ENCODE measurements around the gene OSBP2.

OSBP2 gene

GRCh38 chr22:30868663-30869385 is 174.2 kb downstream of the OSBP2 start:
- DNase-seq (ENCODE audit: low read depth in 2 of 2), result no peak

DNA sequence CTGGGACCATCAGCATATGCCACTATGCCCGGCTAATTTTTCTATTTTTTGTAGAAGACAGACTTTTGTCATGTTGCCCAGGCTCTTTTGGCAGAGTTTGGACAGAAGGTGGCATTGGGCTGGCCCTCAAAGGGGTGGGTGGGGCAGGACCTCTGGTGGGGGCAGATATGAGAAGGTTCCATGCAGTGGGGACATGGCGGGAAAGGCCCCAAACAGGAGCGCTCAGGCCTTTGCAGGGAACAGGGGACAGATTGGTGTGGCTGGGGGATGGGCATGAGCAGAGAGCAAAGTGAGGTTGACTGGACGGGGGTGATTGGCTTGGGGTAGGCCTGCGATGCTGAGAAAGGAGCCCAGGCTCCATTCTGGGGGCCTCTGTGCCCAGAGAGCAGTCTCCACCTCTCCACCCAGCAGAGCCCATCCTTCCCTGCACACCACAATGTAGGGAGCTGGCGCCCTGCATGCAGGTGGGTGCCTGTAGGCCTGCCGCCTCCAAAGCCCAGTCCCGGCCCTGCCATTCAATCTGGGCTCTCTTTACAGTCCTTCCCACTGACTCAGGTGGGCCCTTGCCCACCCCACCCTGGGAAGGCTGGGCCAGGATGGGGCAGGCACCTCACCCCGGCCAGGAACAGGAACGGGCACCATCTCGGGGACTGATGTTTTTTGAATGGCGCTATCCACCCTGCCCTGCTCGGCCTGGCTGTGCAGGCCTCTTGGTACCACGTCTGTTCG is 175.2 kb downstream of the OSBP2 start:
- no peak for DNase-seq (ENCODE audit: low read depth in 2 of 2)

- no peak for DNase-seq (ENCODE audit: low read depth in 2 of 2)
Observed at GRCh38 chr22:30870451-30871345, 176.0 kb downstream of the OSBP2 start.

- no peak for DNase-seq (ENCODE audit: low read depth in 2 of 2)
Observed at GRCh38 chr22:30871391-30872284, 177.0 kb downstream of the OSBP2 start.

- no peak for DNase-seq (ENCODE audit: low read depth in 2 of 2)
Observed at GRCh38 chr22:30872285-30873041, 177.8 kb downstream of the OSBP2 start.

GRCh38 chr22:30873086-30873650 is 178.5 kb downstream of the OSBP2 start:
- no peak for DNase-seq (ENCODE audit: low read depth in 2 of 2)

DNA sequence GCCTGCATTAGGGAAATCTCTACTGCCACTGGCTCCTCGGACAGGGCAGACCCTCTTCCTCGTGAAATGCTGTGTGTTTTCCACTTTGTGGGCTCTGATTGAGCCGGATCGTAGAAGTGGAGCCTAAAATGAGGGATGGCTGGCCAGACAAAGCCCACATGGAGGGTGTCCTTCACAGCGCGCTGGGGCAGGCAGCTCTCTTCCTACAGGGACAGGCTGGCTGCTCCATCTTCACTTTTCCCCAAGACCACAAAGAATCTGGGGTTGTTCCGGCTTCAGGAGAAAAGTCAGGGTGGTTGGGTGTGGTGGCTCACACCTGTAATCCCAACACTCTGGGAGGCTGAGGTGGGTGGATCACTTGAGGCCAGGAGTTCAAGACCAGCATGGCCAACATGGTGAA is 179.0 kb downstream of the OSBP2 start:
- no peak for DNase-seq (ENCODE audit: low read depth in 2 of 2)

DNA sequence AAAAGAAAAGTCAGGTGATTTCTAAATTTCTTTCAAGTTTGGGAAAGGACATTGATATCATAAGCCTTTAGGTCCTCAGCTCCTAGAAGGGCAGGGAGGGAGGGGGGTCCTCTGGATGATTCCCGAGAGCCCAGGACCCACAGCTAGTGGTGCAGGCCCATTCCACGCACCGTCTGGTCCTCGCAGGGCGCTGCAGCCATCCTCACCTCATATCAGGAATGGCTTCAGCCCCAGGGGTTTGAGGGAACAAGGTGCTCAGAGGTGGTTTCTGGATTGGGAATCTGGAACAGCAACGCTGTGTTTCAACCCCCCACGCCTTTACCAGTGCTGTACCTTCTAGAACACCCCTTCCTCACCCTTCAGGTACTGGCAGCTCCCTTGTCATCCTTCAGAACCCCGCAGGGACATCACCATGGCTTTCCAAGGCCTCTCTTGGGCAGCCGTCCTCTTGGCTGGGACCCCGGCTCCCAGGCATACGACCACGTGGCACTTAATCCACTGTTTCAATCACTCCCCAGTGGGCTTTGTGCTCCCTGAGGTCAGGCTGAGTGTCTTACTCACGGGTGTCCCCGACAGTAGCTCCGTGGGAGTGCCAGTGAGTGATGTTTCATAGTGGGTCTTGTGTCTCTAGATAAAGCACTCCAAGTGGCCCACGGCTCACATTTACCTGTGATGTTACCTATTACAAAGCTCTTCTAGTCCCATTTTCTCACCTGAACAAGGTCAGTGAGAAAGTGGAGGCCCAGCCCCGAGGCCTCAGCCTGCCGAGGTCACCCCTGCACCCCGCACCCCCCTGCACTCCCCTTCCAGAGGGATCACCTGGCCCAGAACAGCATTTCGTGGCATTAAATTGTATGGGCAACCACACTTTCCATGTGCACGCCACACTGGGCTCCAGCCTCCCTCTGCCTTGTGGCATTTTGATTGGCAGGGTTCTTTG is 180.0 kb downstream of the OSBP2 start:
- DNase-seq (ENCODE audit: low read depth in 2 of 2), result no peak

DNA sequence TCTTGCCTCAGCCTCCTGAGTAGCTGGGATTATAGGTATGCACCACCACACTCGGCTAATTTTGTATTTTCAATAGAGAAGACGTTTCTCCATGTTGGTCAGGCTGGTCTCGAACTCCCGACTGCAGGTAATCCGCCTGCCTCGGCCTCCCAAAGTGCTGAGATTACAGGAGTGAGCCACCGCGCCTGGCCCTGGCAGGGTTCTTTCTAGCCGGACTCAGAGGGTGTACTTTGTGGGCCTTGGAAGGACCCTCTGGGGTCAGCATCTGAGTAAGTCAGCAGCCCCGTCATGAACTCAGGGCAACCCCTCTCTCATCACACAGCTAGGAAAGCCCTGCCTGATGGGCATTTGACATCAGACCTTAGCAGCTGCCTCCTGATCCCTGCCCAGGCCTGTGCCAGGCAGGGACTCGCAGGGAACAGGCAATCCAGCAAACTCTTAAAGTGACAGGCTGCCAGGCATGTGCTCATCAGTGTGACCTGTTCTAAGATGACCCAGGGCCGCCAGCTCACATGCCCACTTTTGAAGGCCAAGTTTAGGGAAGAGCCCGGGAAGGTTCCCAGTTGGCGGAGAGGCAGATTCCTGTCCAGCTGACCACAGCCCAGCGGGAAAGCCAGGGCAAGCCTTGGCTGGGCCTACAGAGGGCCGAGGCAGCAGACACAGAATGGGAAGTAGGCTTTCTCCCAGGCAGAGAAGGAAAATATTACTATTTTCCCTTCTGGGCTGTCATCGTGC is 181.0 kb downstream of the OSBP2 start:
- no peak for DNase-seq (ENCODE audit: low read depth in 2 of 2)

- no peak for DNase-seq (ENCODE audit: low read depth in 2 of 2)
Observed at GRCh38 chr22:30876221-30876751, 181.6 kb downstream of the OSBP2 start.

GRCh38 chr22:30876915-30877553 is 182.4 kb downstream of the OSBP2 start:
- no peak for DNase-seq (ENCODE audit: low read depth in 2 of 2)

DNA sequence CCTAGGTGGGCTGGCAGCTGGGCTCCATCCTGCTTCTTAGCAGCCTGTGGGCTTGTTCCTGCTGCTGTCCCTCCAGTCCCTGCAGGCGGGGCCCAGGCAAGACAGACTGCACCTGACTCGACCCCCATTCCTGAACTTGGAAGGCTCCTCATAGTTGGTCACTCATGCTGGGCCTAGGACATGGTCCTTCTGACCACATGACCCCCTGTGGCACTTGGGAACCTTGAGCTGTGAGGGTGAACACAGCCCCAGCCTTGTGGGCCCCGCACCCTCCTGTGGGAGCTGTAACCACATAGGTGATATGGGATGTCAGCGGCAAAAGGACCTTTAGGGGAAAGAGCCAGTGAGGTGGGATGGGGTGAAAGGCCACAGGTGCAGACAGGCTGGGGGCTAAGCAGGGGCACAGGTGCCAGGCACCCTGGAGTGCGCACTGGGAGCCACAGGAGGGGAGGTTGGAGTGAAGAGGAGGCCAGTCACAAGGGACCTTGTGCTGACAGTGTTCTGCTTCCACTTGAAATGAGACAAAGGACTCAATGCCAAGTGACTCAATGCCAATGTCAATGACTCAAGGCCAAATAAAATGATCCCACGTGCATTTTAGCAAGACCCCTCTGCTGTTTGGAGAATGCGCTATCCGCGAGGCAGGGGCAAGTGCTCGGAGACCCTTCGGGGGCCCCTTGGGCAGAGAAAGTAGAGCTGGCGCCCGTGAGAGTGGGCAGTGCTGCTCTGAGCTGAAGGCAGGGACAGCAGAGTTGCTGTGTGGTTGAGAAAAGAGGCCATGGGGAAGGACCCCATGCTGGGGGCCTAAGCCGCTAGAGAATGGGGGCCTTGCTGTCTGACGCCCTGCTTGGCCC is 183.2 kb downstream of the OSBP2 start:
- no peak for DNase-seq (ENCODE audit: low read depth in 2 of 2)

DNA sequence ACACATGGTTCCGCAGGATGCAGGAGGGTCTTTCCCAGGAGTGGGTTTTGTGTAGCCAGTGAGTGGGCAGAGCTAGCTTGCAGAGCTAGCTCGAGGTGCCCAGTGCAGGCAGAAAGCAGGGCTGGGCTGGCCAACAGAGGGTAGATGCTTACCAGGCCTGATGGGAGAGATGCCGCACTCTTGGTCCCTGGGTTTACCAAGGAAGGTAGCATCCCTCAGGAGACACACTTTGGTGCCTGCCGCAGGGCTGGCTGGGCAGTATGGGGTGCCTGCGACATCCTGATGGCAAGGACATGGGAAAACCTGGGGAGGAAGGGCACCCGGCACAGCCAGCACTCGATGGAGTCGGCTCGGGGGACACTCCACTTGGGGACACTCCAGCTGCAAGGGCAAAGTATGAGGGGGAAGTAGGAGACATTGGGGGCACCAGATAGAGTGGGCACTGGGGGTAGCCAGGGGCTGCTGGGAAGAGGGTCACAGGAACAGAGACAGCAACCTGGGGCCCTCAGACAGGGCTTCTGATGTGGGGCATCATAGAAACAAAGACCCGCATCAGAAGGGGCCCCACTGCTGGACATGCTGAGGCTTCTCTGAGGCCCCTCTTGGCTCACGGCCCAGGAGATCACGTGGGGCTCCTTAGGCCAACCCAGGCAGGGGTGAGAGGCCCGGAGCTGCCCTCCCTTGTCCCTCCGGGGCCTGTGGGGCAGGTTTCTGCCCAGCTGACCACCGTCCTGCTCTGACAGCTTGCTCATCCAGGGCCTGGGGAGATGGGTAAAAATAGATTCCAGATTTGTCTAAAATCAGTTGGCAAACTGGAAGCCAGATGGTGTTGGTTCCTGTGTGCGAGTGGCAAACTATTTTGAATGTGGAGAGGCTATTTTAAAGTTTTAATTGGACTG is 184.1 kb downstream of the OSBP2 start:
- DNase-seq (ENCODE audit: low read depth in 2 of 2), result no peak

DNA sequence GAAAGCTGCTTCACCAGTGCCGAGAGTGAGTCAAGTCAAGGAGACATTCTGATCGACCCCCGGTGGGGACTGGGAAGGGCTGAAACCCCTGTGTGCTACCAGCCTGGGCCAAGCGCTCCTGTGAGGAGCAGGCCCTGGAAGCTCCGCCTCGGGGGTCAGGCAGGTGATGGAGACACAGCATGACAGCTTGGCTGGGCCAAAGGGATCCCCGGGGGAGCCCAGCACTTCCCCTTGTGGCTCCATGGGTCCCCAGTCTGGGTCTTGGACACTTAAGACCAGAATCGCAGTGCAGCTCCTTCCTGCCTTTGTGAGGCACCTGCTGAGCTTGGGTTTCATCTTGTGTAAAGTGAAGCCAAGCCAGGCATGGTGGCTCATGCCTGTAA is 184.7 kb downstream of the OSBP2 start:
- no peak for DNase-seq (ENCODE audit: low read depth in 2 of 2)

GRCh38 chr22:30880181-30880601 is 185.5 kb downstream of the OSBP2 start:
- no peak for DNase-seq (ENCODE audit: low read depth in 2 of 2)

DNA sequence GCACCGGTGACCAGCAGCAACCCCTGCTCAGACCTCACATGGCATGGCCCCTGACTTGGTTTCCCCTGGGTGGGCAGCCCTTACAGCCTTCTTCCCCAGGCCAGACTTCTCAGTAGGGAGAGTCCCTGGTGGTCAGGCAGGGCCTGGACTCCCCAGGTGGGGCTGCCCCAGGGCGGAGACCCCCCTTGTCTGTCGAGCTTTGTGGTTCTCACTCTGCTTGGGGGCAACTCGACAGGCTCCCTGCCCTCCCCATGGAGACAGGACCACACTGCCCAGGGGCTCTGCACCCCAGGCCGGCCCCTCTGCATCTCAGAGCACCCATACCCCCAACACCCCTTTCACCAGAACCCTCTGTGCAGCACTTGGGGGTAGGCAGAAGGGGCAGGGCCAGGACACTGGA is 186.2 kb downstream of the OSBP2 start:
- DNase-seq (ENCODE audit: low read depth in 2 of 2), result no peak

Data from stimulated activated CD8-positive, alpha-beta memory T cell treated with anti-CD3 and anti-CD28 coated beads, Interleukin-7, amount 100 ng/mL, for 1 hour (primary cell).